ENCODE measurements around the gene HELB.

HELB gene

GRCh38 chr12:66304296-66304900 lies 2.1 kb downstream of the HELB start:
- no peak for DNase-seq

GRCh38 chr12:66309606-66310005 lies 7.3 kb downstream of the HELB start:
- no peak for DNase-seq

- no peak for DNase-seq
Measured at GRCh38 chr12:66312189-66312588, 9.9 kb downstream of the HELB start.

GRCh38 chr12:66314278-66314677 lies 12.0 kb downstream of the HELB start:
- DNase-seq, result no peak

- no peak for DNase-seq
Measured at GRCh38 chr12:66319266-66319954, 17.1 kb downstream of the HELB start.

GRCh38 chr12:66320996-66321395 lies 18.7 kb downstream of the HELB start:
- no peak for DNase-seq

- DNase-seq, result no peak
Measured at GRCh38 chr12:66321435-66321834, 19.1 kb downstream of the HELB start.

GRCh38 chr12:66323017-66323416 lies 20.7 kb downstream of the HELB start:
- no peak for DNase-seq

GRCh38 chr12:66329941-66330340 lies 27.6 kb downstream of the HELB start:
- no peak for DNase-seq

GRCh38 chr12:66331016-66331415 lies 28.7 kb downstream of the HELB start:
- DNase-seq, result no peak

GRCh38 chr12:66331814-66332213 lies 29.5 kb downstream of the HELB start:
- DNase-seq, result no peak

- no peak for DNase-seq
Measured at GRCh38 chr12:66335746-66336145, 33.5 kb downstream of the HELB start.

GRCh38 chr12:66337381-66338010 lies 35.2 kb downstream of the HELB start:
- DNase-seq, result no peak

GRCh38 chr12:66340131-66340530 lies 37.8 kb downstream of the HELB start:
- DNase-seq, result no peak

- DNase-seq, result no peak
Measured at GRCh38 chr12:66341126-66341525, 38.8 kb downstream of the HELB start.

- no peak for DNase-seq
Measured at GRCh38 chr12:66345212-66345611, 42.9 kb downstream of the HELB start.

- DNase-seq, result no peak
Measured at GRCh38 chr12:66345956-66346355, 43.7 kb downstream of the HELB start.

- DNase-seq, result no peak
Measured at GRCh38 chr12:66351301-66351700, 49.0 kb downstream of the HELB start.

GRCh38 chr12:66352197-66352596 lies 49.9 kb downstream of the HELB start:
- no peak for DNase-seq

GRCh38 chr12:66352899-66353298 lies 50.6 kb downstream of the HELB start:
- no peak for DNase-seq

- no peak for DNase-seq
Measured at GRCh38 chr12:66354291-66354690, 52.0 kb downstream of the HELB start.

GRCh38 chr12:66359300-66359699 lies 57.0 kb downstream of the HELB start:
- no peak for DNase-seq

GRCh38 chr12:66361703-66362102 lies 59.4 kb downstream of the HELB start:
- DNase-seq, result no peak

- no peak for DNase-seq
Measured at GRCh38 chr12:66365718-66366490, 63.6 kb downstream of the HELB start.

Measured in activated CD4-positive, alpha-beta T cell treated with anti-CD3 and anti-CD28 coated beads, Interleukin-2, amount 50 U/mL, for 1 hour (primary cell).